Retina (tissue), 1 donor: ENCODE results near the gene DNAJC18.
"Not testable (repeated sequence)": the region's sequence is repeated elsewhere in the genome, so short reads cannot be mapped to it uniquely, and the experiment has no call there.

Source experiments
- DNase-seq: peaks from one replicate; pipeline ENCODE4 v3.0.0-alpha.2; 2016

Gene DNAJC18

DNA sequence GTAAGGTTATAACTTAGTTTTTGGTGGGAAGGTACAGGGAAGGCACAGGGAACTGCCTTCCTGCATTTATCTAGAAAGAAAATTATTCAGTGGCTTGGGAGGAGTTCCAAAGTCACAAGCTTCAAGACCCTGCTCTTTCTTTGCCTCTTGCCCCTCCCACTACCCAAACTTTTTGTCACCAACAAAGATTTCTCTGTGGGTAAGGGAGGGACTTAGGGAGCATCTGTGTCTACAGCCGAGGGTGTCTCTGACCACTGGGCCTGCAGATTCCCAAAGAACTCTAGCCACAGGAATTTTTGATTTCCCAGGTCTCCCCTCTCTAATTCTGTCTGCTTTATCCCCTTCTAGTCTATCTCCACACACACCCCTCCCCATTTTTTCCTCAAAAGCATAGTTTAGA is 21.1 kb upstream of the DNAJC18 start:
- DNase-seq = no peak

- DNase-seq = no peak
Measured at GRCh38 chr5:139459451-139459934, 20.2 kb upstream of the DNAJC18 start.

DNA sequence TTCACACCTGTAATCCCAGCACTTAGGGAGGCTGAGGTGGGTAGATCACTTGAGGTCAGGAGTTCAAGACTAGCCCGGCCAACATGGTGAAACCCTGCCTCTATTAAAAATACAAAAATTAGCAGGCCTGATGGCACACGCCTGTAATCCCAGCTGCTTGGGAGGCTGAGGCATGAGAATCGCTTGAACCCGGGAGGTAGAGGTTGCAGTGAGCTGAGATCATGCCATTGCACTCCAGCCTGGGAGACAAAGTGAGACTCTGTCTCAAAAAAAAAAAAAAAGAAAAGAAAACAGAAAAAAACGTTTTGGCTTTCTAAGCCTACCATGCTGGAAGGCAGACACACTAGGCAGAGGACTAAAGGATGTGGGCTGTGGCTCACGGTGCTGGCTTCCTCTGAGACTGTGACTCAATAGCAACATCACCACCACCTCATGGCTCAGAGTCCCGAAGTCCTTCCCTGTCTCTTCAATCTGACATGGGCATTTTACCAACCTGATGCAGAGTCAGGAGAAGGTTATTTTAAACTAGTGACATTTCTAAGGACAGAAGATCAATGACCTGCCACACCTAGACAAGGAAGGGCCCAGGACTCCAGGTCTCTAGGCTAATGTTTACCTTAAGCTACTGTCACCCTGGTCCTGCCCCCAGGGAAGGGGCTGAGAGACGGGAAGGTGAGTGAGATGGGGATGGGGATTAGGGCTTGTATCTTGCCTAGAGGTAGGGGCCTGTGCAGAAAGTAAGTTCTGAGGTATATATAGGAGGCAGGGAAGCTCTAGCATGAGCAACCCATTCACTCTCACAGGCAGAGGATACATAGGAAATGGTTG is 19.5 kb upstream of the DNAJC18 start:
- DNase-seq = no peak

DNA sequence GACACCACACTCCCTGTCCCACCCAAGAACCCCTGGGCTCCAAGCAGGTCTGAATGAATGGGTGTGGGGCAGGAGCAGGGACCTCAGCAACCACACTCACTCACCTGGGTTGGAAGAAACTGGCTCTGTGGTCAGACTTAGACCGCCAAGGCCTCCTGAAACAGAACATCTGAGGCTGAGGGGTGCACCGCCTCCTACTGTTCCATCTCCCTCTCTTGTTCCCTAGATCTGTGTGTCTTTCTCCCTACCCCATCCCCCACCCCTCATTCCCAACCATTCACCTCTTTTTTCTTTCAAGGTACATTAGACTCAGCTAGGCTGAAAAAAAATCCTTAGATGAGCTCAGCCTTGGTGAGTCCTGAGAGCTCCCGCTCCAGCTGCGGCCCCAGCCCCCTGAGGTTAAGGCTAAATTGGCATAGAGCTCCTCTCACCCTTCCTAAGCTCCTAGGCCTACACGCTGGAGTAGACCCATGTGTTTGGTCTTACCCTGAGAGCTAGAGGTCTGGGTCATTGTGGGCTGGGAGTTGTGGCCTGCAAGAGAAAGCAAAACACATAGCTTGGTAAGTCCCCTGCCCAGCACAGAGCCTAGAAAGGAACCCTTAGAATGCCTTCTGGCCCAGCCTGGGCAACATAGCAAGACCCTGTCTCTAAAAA is 18.5 kb upstream of the DNAJC18 start:
- no peak for DNase-seq

DNA sequence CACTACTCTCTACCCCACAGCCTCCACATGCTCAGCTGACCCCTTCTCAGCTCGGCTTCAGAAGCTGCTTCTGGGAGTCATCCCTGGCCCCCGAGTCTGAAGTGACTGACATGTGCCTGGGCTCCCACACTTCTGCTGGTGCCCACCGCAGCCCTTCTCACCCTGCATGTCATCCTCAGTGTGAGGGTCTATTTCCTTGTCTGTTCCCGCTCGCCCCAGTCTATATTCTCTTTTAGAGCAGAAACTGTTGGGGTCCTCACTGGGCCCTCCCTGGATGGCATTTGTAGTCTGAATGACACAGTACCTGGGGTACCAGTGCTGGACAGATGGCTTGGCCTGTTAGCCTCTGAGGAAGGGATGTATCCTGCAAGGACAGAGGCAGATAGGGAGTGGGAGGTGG is 17.9 kb upstream of the DNAJC18 start:
- no peak for DNase-seq

DNA sequence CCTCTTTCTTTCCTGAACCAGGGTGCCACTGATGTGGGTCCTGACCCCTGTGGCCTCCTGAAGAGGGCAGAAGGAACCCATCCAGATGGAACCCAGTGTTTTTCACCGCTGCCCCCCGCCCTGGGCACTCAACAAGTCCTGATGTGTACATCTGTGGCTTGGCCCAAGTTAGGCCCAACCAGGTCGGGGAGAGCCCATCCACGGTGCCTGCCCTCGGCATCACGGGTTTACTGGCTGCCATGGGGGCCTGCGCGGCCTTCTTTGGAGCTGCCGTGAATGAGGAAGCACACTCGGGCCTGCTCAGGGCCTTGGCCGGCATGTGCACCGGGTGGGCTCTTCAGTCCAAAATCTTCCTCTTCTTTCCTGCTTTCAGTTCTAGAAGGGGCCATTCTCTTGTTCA is 17.5 kb upstream of the DNAJC18 start:
- DNase-seq = no peak

- no peak for DNase-seq
Measured at GRCh38 chr5:139454568-139455290, 15.4 kb upstream of the DNAJC18 start.

DNA sequence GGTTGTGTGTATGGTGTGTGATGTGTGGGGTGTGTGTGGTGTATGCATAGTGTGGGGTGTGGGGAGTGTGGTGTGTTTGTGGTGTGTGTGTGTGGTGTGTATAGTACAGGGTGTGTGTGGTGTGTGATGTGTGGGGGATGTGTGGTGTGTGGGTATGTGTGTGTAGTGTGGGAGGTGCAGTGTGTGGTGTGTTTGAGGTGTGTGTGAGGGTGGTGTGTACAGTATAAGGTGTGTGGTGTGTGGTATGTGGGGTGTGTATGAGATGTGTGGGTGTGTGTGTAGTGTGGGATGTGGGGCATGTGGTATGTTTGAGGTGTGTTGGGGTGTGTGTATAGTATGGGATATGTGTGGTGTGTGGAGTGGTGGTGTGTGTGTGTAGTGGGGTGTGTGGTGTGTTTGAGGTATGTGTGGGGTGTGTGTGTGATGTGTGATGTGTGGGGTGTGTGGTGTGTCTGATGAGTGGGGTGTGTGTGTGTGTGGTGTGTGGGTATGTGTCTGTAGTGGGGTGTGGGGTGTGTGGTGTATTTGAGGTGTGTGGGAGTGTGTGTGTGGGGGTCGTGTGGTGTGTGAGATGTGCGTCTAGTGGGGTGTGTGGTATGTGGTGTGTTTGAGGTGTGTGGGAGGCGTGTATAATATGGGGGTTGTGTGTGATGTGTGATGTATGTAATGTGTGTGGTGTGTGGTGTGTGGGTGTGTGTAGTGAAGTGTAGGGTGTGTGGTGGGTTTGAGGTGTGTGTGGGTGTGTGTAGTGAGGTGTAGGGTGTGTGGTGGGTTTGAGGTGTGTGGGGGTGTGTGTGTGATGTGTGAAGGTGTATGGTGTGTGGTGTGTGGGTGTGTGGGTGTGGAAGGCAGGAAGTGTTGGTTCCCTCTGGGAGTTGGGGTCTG is 14.6 kb upstream of the DNAJC18 start:
- DNase-seq = no peak

GRCh38 chr5:139451878-139452660 is 12.7 kb upstream of the DNAJC18 start:
- no peak for DNase-seq

DNA sequence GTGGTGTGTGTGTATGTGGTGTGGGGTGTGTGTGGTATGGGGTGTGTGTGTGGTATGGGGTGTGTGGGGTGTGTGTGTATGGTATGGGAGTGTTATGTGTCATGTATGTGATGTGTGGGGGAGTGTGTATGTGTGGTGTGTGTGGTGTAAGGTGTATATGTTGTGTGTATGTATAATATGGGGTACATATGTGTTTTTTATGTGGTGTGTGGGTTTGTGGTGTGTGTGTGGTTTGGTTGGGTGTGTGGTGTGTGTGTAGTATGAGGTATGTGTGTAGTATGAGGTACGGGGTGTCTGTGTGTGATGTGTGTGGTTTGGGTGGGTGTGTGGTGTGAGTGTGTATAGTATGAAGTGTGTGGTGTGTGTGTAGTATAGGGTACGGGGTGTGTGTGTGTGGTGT is 11.9 kb upstream of the DNAJC18 start:
- DNase-seq = no peak

DNA sequence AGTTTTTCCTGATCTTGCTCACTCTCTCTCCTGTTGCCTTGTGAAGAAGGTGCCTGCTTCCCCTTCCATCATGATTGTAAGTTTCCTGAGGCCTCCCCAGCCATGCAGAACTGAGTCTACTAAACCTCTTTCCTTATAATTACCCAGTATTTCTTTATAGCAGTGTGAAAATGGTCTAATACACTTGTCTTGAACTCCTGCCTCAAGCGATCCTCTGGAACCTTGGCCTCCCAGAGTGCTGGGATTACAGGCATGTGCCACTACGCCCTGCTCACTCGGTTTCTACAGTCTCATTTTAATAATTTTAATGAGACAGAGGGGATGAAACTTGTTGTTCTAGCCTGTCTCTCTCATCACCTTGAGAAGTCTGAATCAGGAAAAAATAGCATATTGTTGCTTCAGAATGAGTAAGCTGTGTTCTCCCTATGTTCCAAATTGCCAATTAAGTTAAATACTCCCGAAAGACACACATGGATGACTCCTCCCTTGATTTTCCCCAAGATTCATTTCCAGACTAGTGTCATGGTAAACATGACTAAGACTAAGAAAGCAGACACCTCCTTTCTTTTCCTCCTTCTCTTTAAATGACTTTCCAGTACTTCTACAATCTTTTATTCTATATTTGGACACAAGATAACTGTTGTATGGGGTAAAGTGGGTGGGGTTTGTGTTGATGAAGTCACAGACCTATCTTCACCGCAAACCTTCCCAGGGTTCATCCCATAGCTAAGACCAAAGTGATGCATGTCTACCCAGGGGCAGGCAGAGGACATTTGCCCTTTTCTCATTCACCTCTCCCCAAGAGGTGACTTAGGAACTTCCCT is 7.8 kb upstream of the DNAJC18 start:
- no peak for DNase-seq

GRCh38 chr5:139445325-139446170 is 6.2 kb upstream of the DNAJC18 start:
- no peak for DNase-seq

DNA sequence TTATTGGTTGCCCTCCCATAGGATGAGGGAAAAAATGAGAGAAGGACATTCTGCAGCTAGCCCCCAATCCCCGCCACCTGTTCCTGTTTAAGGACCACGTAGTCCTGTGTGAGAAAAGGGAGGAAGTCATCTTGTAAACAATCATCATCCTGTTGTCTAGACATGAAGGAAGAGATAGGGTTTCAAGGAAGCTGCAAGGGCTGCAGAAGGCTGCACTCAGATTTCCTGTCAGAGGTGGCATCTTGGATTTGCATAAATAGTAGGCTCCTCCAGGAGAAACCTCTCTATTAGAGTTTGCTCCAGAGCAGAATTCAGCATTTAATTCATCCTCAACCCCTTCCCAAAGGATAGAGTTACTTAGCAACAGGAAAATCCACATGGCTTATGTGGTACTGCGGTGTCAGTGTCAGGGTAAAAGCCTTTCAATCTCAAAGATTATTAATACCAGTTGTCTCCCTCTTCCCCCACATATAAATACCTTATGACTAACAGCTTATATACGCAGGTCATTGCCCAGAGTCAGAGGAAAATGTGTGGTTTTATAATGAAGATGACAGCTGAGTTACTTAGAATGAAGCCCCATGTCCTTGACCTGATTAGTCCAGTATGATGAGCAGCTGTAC is 4.6 kb upstream of the DNAJC18 start:
- DNase-seq = peak; percentile 31

GRCh38 chr5:139440416-139440815 is 1.1 kb upstream of the DNAJC18 start:
- not testable (repeated sequence) for DNase-seq

- peak; percentile 47 for DNase-seq
Measured at GRCh38 chr5:139438707-139439012, 665 bp downstream of the DNAJC18 start.

- DNase-seq = no peak
Measured at GRCh38 chr5:139435676-139436075, 3.6 kb downstream of the DNAJC18 start.

DNA sequence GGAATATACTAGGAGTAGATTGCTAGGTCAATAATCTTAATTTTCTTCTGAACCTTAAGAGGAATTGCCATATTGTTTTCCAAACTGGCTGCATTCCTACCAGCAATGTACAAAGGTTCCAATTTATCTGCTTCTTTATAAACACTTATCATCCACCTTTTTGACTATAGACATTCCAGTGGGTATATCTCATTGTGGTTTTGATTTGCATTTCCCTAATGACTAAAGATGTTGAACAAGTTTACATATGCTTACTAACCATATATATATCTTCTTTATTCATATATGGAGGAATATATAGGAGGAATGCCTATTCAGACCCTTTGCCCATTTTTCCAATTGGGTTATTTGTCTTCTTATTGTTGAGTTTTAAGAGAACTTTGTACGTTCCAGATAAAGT is 7.6 kb downstream of the DNAJC18 start:
- no peak for DNase-seq

GRCh38 chr5:139430015-139430414 is 9.3 kb downstream of the DNAJC18 start:
- DNase-seq = no peak

DNA sequence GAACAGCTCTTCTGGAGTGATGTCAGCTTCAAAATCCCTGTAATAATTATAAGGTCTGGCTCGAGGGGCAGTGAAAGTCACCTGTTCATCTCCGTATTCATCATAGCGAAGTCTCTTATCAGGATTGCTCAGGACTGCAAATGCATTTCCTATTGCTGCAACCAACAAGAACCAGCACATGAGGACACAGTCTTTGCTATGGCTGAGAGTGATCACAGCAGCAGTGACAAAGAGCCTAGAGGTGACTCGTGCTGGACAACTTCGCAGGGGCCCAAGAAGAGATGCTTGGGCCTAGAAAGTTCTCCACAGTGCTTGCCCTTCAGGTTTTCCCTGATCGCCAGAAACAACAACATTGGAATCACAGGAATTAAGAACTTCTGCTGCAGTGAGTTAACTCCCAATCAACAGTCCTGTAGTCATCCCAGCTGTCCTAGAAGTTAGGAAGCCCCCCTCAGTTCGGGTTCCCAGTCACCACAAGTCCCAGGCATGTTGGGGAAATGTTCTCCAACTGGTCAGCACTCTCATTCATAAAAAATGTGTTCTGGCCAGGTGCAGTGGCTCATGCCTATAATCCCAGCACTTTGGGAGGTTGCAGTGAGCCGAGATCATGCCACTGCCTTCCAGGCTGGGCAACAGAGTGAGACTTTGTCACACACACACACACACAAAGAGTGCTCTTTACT is 13.0 kb downstream of the DNAJC18 start:
- no peak for DNase-seq
